ENCODE measurements around the gene HECTD1.
A peak's percentile ranks its signal among the peaks of the same experiment; 100 is the strongest.
"Not testable (repeated sequence)": the region's sequence is repeated elsewhere in the genome, so short reads cannot be mapped to it uniquely, and the experiment has no call there.

HECTD1 gene

GRCh38 chr14:31106768-31107167, 100.8 kb downstream of the HECTD1 start:
- Histone ChIP-seq H3K27me3 (ENCODE audit: control insufficient read depth, insufficient read depth, low read length) (no peaks in the 10 kb centered on the region), H3K9ac (ENCODE audit: low read depth, low read length) (no peak overlapping the region), H3K4me1 (ENCODE audit: control insufficient read depth, insufficient read depth, low read length) (no peaks in the 10 kb centered on the region), H3K9me3 (replicated peaks; ENCODE audit: low read length) (no peaks in the 10 kb centered on the region), H3K36me3 (ENCODE audit: insufficient read depth, low read length) (peaks cover 71% of the 10 kb centered on the region), H3K4me2 (ENCODE audit: low read length) (no peak overlapping the region), H3K4me3 (ENCODE audit: low read length) (no peak overlapping the region)

GRCh38 chr14:31097081-31097480, 110.5 kb downstream of the HECTD1 start:
- peaks cover 42% of the 10 kb centered on the region for H3K36me3 ChIP-seq (ENCODE audit: insufficient read depth, low read length)

GRCh38 chr14:31096255-31096654, 111.3 kb downstream of the HECTD1 start:
- Histone ChIP-seq H3K4me1 (ENCODE audit: control insufficient read depth, insufficient read depth, low read length) (peaks cover 4% of the 10 kb centered on the region), H3K4me3 (ENCODE audit: low read length) (no peak overlapping the region), H3K9ac (ENCODE audit: low read depth, low read length) (no peak overlapping the region), H3K4me2 (ENCODE audit: low read length) (no peak overlapping the region), H3K27me3 (ENCODE audit: control insufficient read depth, insufficient read depth, low read length) (no peaks in the 10 kb centered on the region), H3K36me3 (ENCODE audit: insufficient read depth, low read length) (peaks cover 34% of the 10 kb centered on the region), H3K9me3 (replicated peaks; ENCODE audit: low read length) (no peaks in the 10 kb centered on the region)

More at GRCh38 chr14:31097081-31097480, 110.5 kb downstream of the HECTD1 start:
- Histone ChIP-seq H3K9ac (ENCODE audit: low read depth, low read length) (no peak overlapping the region), H3K4me1 (ENCODE audit: control insufficient read depth, insufficient read depth, low read length) (no peaks in the 10 kb centered on the region), H3K27me3 (ENCODE audit: control insufficient read depth, insufficient read depth, low read length) (no peaks in the 10 kb centered on the region), H3K4me2 (ENCODE audit: low read length) (no peak overlapping the region), H3K4me3 (ENCODE audit: low read length) (no peak overlapping the region), H3K9me3 (replicated peaks; ENCODE audit: low read length) (no peaks in the 10 kb centered on the region)

- H3K4me2 ChIP-seq (ENCODE audit: low read length); H3K4me3 ChIP-seq (ENCODE audit: low read length); H3K9me3 ChIP-seq (replicated peaks; ENCODE audit: low read length); H3K27me3 ChIP-seq (ENCODE audit: control insufficient read depth, insufficient read depth, low read length); H3K4me1 ChIP-seq (ENCODE audit: control insufficient read depth, insufficient read depth, low read length); H3K9ac ChIP-seq (ENCODE audit: low read depth, low read length): not testable (repeated sequence)
- H3K36me3 ChIP-seq (ENCODE audit: insufficient read depth, low read length), result peaks cover 29% of the 10 kb centered on the region
These were observed 111.8 kb downstream of the HECTD1 start for GRCh38 chr14:31095817-31096216.

- Histone ChIP-seq H3K36me3 (ENCODE audit: insufficient read depth, low read length) (peaks cover 14% of the 10 kb centered on the region), H3K4me1 (ENCODE audit: control insufficient read depth, insufficient read depth, low read length) (peaks cover 16% of the 10 kb centered on the region)
- not testable (repeated sequence) for H3K4me3 ChIP-seq (ENCODE audit: low read length); H3K9ac ChIP-seq (ENCODE audit: low read depth, low read length); H3K27me3 ChIP-seq (ENCODE audit: control insufficient read depth, insufficient read depth, low read length); H3K4me2 ChIP-seq (ENCODE audit: low read length); H3K9me3 ChIP-seq (replicated peaks; ENCODE audit: low read length)
These were observed 113.4 kb downstream of the HECTD1 start for GRCh38 chr14:31093884-31094839.

GRCh38 chr14:31092160-31092708, 115.4 kb downstream of the HECTD1 start:
- H3K4me3 ChIP-seq (ENCODE audit: low read length), result no peak overlapping the region
- H3K27me3 ChIP-seq (ENCODE audit: control insufficient read depth, insufficient read depth, low read length), result no peaks in the 10 kb centered on the region

GRCh38 chr14:31090883-31091764, 116.5 kb downstream of the HECTD1 start:
- H3K4me3 ChIP-seq (ENCODE audit: low read length), result no peak overlapping the region
- H3K4me1 ChIP-seq (ENCODE audit: control insufficient read depth, insufficient read depth, low read length), result peaks cover 16% of the 10 kb centered on the region
- H3K4me2 ChIP-seq (ENCODE audit: low read length), result peak overlapping the region; percentile 26
- H3K36me3 ChIP-seq (ENCODE audit: insufficient read depth, low read length), result no peaks in the 10 kb centered on the region
- H3K9me3 ChIP-seq (replicated peaks; ENCODE audit: low read length), result no peaks in the 10 kb centered on the region
- H3K9ac ChIP-seq (ENCODE audit: low read depth, low read length), result peak overlapping the region; percentile 42
- H3K27me3 ChIP-seq (ENCODE audit: control insufficient read depth, insufficient read depth, low read length), result no peaks in the 10 kb centered on the region

More at GRCh38 chr14:31092160-31092708, 115.4 kb downstream of the HECTD1 start:
- H3K4me1 ChIP-seq (ENCODE audit: control insufficient read depth, insufficient read depth, low read length), result peaks cover 16% of the 10 kb centered on the region
- no peaks in the 10 kb centered on the region for H3K36me3 ChIP-seq (ENCODE audit: insufficient read depth, low read length)
- H3K9ac ChIP-seq (ENCODE audit: low read depth, low read length), result no peak overlapping the region
- no peak overlapping the region for H3K4me2 ChIP-seq (ENCODE audit: low read length)
- no peaks in the 10 kb centered on the region for H3K9me3 ChIP-seq (replicated peaks; ENCODE audit: low read length)

- H3K9me3 ChIP-seq (replicated peaks; ENCODE audit: low read length); H3K9ac ChIP-seq (ENCODE audit: low read depth, low read length); H3K27me3 ChIP-seq (ENCODE audit: control insufficient read depth, insufficient read depth, low read length); H3K4me2 ChIP-seq (ENCODE audit: low read length); H3K36me3 ChIP-seq (ENCODE audit: insufficient read depth, low read length); H3K4me3 ChIP-seq (ENCODE audit: low read length): not testable (repeated sequence)
- H3K4me1 ChIP-seq (ENCODE audit: control insufficient read depth, insufficient read depth, low read length), result peaks cover 14% of the 10 kb centered on the region
These were observed 121.1 kb downstream of the HECTD1 start for GRCh38 chr14:31086466-31086865.

- peaks cover 5% of the 10 kb centered on the region for H3K4me1 ChIP-seq (ENCODE audit: control insufficient read depth, insufficient read depth, low read length)
- no peaks in the 10 kb centered on the region for H3K36me3 ChIP-seq (ENCODE audit: insufficient read depth, low read length)
- H3K4me3 ChIP-seq (ENCODE audit: low read length), result no peak overlapping the region
- H3K9me3 ChIP-seq (replicated peaks; ENCODE audit: low read length), result no peaks in the 10 kb centered on the region
- H3K27me3 ChIP-seq (ENCODE audit: control insufficient read depth, insufficient read depth, low read length), result no peaks in the 10 kb centered on the region
- no peak overlapping the region for H3K4me2 ChIP-seq (ENCODE audit: low read length)
- no peak overlapping the region for H3K9ac ChIP-seq (ENCODE audit: low read depth, low read length)
These were observed 122.6 kb downstream of the HECTD1 start for GRCh38 chr14:31085027-31085426.

- Histone ChIP-seq H3K9me3 (replicated peaks; ENCODE audit: low read length) (no peaks in the 10 kb centered on the region), H3K4me1 (ENCODE audit: control insufficient read depth, insufficient read depth, low read length) (peaks cover 8% of the 10 kb centered on the region), H3K4me3 (ENCODE audit: low read length) (no peak overlapping the region), H3K36me3 (ENCODE audit: insufficient read depth, low read length) (no peaks in the 10 kb centered on the region), H3K27me3 (ENCODE audit: control insufficient read depth, insufficient read depth, low read length) (no peaks in the 10 kb centered on the region), H3K4me2 (ENCODE audit: low read length) (no peak overlapping the region), H3K9ac (ENCODE audit: low read depth, low read length) (no peak overlapping the region)
These were observed 123.2 kb downstream of the HECTD1 start for GRCh38 chr14:31084385-31084784.

- H3K4me2 ChIP-seq (ENCODE audit: low read length), result no peak overlapping the region
- H3K9me3 ChIP-seq (replicated peaks; ENCODE audit: low read length), result no peaks in the 10 kb centered on the region
- H3K36me3 ChIP-seq (ENCODE audit: insufficient read depth, low read length), result no peaks in the 10 kb centered on the region
- no peak overlapping the region for H3K9ac ChIP-seq (ENCODE audit: low read depth, low read length)
- H3K4me1 ChIP-seq (ENCODE audit: control insufficient read depth, insufficient read depth, low read length), result peaks cover 8% of the 10 kb centered on the region
- no peaks in the 10 kb centered on the region for H3K27me3 ChIP-seq (ENCODE audit: control insufficient read depth, insufficient read depth, low read length)
- no peak overlapping the region for H3K4me3 ChIP-seq (ENCODE audit: low read length)
These were observed 123.8 kb downstream of the HECTD1 start for GRCh38 chr14:31083781-31084180.

Data from skeletal muscle satellite cell (primary cell).